ENCODE results near the gene CCDC170. TPM values are rescaled to one million over a fixed set of nuclear protein-coding genes. Genes with fewer than 3 reads are reported as not detected.

The CCDC170 gene
- total and polyA plus RNA-seq, 5 experiments from 2014 or later: 0.09 TPM; not detected in 4

GRCh38 chr6:151553416-151554165 is 59.8 kb downstream of the CCDC170 start:
- DNase-seq (no peak), ATAC-seq (no peak)
- Mint-ChIP-seq H3K9me3 (peaks cover 3 to 25% (median 9%) of the 10 kb centered on the region in 9 donors), H3K4me1 (no peaks in the 10 kb centered on the region), H3K36me3 (peaks cover 0 to 14% (median 12%) of the 10 kb centered on the region in 3 donors), H3K27me3 (no peaks in the 10 kb centered on the region), H3K27ac (no peak overlapping the region), H3K4me3 (no peak overlapping the region)
- POLR2A ChIA-PET: no interaction called here

- peaks cover 10 to 66% (median 50%) of the 10 kb centered on the region in 9 donors for H3K9me3 Mint-ChIP-seq
- POLR2A ChIA-PET: no interaction called here
Measured at GRCh38 chr6:151561238-151561637, 67.4 kb downstream of the CCDC170 start.

DNA sequence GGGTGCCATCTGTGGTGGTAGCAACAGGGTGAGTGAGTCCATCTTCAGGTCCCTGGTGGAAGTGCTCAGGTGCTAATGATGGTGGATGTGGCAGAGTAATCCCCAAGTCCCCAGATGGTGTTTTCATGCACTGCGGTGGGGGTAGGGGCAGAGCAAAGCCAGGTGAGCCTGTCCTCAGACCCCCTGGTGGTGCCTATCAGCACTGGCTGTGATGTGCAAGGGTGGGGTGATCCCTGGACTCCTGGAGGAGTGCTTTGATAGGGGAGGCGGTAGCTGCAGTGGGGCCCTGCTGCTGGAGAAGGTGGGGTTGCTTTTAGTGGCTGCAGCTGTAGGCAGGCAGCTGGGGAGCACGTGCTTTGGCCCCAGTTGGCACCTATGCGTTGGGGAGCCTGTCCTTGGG is 70.8 kb downstream of the CCDC170 start:
- Mint-ChIP-seq H3K27ac (no peak overlapping the region), H3K36me3 (peaks cover 0 to 44% (median 15%) of the 10 kb centered on the region in 3 donors), H3K27me3 (peaks cover 0 to 9% (median 4%) of the 10 kb centered on the region in 5 donors), H3K4me1 (no peaks in the 10 kb centered on the region), H3K4me3 (no peak overlapping the region), H3K9me3 (peaks cover 7 to 51% (median 41%) of the 10 kb centered on the region in 9 donors)
- POLR2A ChIA-PET: no interaction called here
- no peak for ATAC-seq
- no peak for DNase-seq

More at GRCh38 chr6:151561238-151561637, 67.4 kb downstream of the CCDC170 start:
- DNase-seq (no peak), ATAC-seq (no peak)
- Mint-ChIP-seq H3K27me3 (peaks cover 0 to 8% (median 4%) of the 10 kb centered on the region in 5 donors), H3K27ac (no peak overlapping the region), H3K36me3 (peaks cover 0 to 52% (median 16%) of the 10 kb centered on the region in 3 donors), H3K4me3 (no peak overlapping the region), H3K4me1 (no peaks in the 10 kb centered on the region)

- POLR2A ChIA-PET: no interaction called here
- peaks cover 0 to 39% (median 31%) of the 10 kb centered on the region in 9 donors for H3K9me3 Mint-ChIP-seq
- H3K36me3 Mint-ChIP-seq: peaks cover 0 to 32% (median 12%) of the 10 kb centered on the region in 3 donors
- H3K27me3 Mint-ChIP-seq: peaks cover 0 to 9% (median 4%) of the 10 kb centered on the region in 5 donors
- no peak overlapping the region for H3K4me3 Mint-ChIP-seq
- DNase-seq (no peak), ATAC-seq (no peak)
- no peaks in the 10 kb centered on the region for H3K4me1 Mint-ChIP-seq
- no peak overlapping the region for H3K27ac Mint-ChIP-seq
Measured at GRCh38 chr6:151565940-151566339, 72.1 kb downstream of the CCDC170 start.

DNA sequence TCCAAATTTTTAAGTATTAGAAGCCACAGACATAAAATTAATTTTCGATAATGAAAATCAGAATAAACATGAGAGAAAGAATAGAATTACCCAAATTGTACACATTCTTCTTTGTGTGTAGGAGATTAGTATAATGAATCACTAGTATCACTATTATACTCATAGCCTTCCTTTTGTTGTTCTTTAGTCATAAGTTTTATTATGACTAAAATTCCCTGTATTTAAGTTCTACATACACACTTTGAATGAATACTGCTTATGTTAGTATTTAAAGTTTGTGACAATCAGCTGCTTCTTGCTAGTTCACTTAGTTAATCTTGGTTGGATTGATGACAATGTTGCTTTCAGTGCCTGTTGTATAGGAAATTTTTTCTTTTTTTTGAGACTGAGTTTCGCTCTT is 72.7 kb downstream of the CCDC170 start:
- Mint-ChIP-seq H3K4me3 (no peak overlapping the region), H3K4me1 (no peaks in the 10 kb centered on the region)
- no peak for ATAC-seq

DNA sequence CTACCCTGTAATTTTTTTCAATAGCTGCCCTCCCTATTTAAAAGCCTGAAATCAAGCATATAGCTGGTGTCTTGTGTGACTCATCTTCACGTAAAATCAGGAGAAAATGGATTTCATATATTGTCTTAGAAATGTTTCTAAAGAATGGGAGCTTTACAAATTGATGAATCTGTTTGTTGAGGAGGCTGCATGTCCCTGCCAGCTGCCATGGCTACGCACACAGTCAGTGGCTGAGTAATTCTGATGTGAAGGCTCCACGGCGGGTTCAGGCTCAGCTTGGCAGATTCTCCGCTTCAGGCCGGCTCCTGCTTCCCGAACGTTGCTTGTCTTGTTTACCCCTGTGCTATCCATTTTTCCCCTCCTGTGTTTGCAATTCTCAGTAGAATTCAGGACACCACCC is 82.8 kb downstream of the CCDC170 start:
- no peaks in the 10 kb centered on the region for H3K36me3 Mint-ChIP-seq
- ATAC-seq (no peak), DNase-seq (no peak)
- H3K27ac Mint-ChIP-seq: no peak overlapping the region
- POLR2A ChIA-PET: no interaction called here
- no peak overlapping the region for H3K4me3 Mint-ChIP-seq
- H3K4me1 Mint-ChIP-seq: no peaks in the 10 kb centered on the region
- H3K27me3 Mint-ChIP-seq: peaks cover 3 to 15% (median 10%) of the 10 kb centered on the region in 5 donors
- peaks cover 0 to 3% (median 0%) of the 10 kb centered on the region in 9 donors for H3K9me3 Mint-ChIP-seq

More for the DNA sequence above, 72.7 kb downstream of the CCDC170 start:
- POLR2A ChIA-PET: no interaction called here
- peaks cover 0 to 32% (median 26%) of the 10 kb centered on the region in 9 donors for H3K9me3 Mint-ChIP-seq
- no peak for DNase-seq
- H3K27ac Mint-ChIP-seq: no peak overlapping the region
- H3K36me3 Mint-ChIP-seq: peaks cover 0 to 28% (median 7%) of the 10 kb centered on the region in 3 donors
- peaks cover 0 to 9% (median 4%) of the 10 kb centered on the region in 5 donors for H3K27me3 Mint-ChIP-seq

- POLR2A ChIA-PET: no interaction called here
- DNase-seq (no peak), ATAC-seq (no peak)
- Mint-ChIP-seq H3K4me1 (no peaks in the 10 kb centered on the region), H3K27ac (no peak overlapping the region), H3K4me3 (no peak overlapping the region), H3K9me3 (peaks cover 0 to 10% (median under 1%) of the 10 kb centered on the region in 9 donors), H3K27me3 (peaks cover 3 to 15% (median 10%) of the 10 kb centered on the region in 5 donors), H3K36me3 (peaks cover 0 to under 1% (median 0%) of the 10 kb centered on the region in 3 donors)
Measured at GRCh38 chr6:151577257-151577656, 83.4 kb downstream of the CCDC170 start.

- Mint-ChIP-seq H3K9me3 (peaks cover 0 to 16% (median 4%) of the 10 kb centered on the region in 9 donors), H3K4me3 (no peak overlapping the region)
- POLR2A ChIA-PET: no interaction called here
Measured at GRCh38 chr6:151585741-151586140, 91.9 kb downstream of the CCDC170 start.

GRCh38 chr6:151589667-151590066 is 95.8 kb downstream of the CCDC170 start:
- Mint-ChIP-seq H3K4me1 (no peaks in the 10 kb centered on the region), H3K9me3 (peaks cover 0 to 15% (median 4%) of the 10 kb centered on the region in 9 donors), H3K27me3 (peaks cover 8 to 34% (median 12%) of the 10 kb centered on the region in 5 donors), H3K4me3 (no peak overlapping the region), H3K27ac (no peak overlapping the region), H3K36me3 (peaks cover 0 to 9% (median 0%) of the 10 kb centered on the region in 3 donors)
- POLR2A ChIA-PET: no interaction called here
- no peak for ATAC-seq
- no peak for DNase-seq

More at GRCh38 chr6:151585741-151586140, 91.9 kb downstream of the CCDC170 start:
- DNase-seq (no peak), ATAC-seq (no peak)
- Mint-ChIP-seq H3K27ac (no peak overlapping the region), H3K36me3 (peaks cover 0 to 5% (median 0%) of the 10 kb centered on the region in 3 donors), H3K27me3 (peaks cover 6 to 34% (median 11%) of the 10 kb centered on the region in 5 donors), H3K4me1 (no peaks in the 10 kb centered on the region)

DNA sequence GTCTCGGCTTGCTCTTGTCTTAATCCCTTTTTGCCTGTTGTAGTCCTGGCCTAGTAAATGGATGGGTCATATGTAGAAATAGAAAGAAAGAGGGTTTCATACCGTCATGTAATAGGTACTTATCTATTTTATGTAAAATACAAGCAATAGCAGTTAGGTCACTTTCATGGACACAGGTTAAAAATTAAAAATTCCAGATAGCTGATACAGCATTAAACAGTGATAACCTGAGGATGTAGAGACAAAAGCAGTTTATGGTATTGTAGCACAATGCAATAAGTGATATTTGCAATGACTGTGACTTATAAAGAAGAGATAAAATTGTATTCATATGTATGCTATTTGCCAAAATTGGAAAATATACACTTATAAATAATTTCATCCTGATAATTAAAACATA is 96.9 kb downstream of the CCDC170 start:
- Mint-ChIP-seq H3K27ac (no peak overlapping the region), H3K4me1 (no peaks in the 10 kb centered on the region), H3K9me3 (peaks cover 0 to 15% (median 4%) of the 10 kb centered on the region in 9 donors)

DNA sequence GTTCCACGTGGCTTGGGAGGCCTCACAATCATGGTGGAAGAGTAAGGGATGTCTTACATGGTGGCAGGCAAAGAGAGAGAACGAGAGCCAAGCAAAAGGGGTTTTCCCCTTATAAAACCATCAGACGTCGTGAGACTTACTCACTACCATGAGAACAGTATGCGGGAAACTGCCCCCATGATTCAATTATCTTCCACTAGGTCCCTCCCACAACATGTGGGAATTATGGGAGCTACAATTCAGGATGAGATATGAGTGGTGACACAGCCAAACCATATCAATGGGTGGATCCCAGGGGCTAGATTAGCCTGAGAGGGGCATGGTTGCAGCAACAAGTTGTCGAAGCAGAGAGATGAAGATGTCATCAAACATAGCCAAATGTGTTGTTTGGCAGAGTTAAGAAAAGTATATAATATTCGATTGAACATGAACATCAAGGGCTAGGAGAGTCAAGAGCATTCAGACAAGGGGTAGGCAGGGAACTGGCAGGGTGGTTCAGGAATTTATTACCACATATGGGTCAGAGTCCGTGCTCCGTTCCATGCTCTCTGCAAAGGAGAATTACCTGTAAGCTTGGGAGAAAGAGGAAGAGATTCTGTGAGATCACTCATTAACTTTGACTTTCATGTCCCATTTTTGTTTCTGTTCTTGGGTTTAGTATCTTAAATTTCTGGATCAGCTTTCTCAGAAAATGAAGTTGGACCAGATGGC is 98.8 kb downstream of the CCDC170 start:
- no peaks in the 10 kb centered on the region for H3K4me1 Mint-ChIP-seq
- ATAC-seq: no peak

More for the DNA sequence above, 96.9 kb downstream of the CCDC170 start:
- POLR2A ChIA-PET: no interaction called here
- Mint-ChIP-seq H3K4me3 (no peak overlapping the region), H3K27me3 (peaks cover 8 to 34% (median 13%) of the 10 kb centered on the region in 5 donors), H3K36me3 (peaks cover 0 to 9% (median 0%) of the 10 kb centered on the region in 3 donors)
- DNase-seq (no peak), ATAC-seq (no peak)

GRCh38 chr6:151609146-151609902 is 115.5 kb downstream of the CCDC170 start:
- Mint-ChIP-seq H3K9me3 (peaks cover 0 to 14% (median 0%) of the 10 kb centered on the region in 9 donors), H3K27ac (no peak overlapping the region), H3K4me3 (no peak overlapping the region), H3K4me1 (no peaks in the 10 kb centered on the region), H3K36me3 (no peaks in the 10 kb centered on the region), H3K27me3 (peaks cover 5 to 16% (median 13%) of the 10 kb centered on the region in 5 donors)
- POLR2A ChIA-PET: no interaction called here
- DNase-seq (no peak), ATAC-seq (no peak)

More for the DNA sequence above, 98.8 kb downstream of the CCDC170 start:
- no peak overlapping the region for H3K4me3 Mint-ChIP-seq
- H3K27me3 Mint-ChIP-seq: peaks cover 4 to 25% (median 10%) of the 10 kb centered on the region in 5 donors
- POLR2A ChIA-PET: no interaction called here
- H3K36me3 Mint-ChIP-seq: peaks cover 0 to 9% (median 0%) of the 10 kb centered on the region in 3 donors
- no peak overlapping the region for H3K27ac Mint-ChIP-seq
- no peak for DNase-seq
- peaks cover 0 to 15% (median 4%) of the 10 kb centered on the region in 9 donors for H3K9me3 Mint-ChIP-seq
